GM19455 (cell line): Measurements from ENCODE around the gene HOXD9.

Source experiments
- ATAC-seq: cut with Tn5 transposase; IDR thresholded peaks from one replicate; pipeline ENCODE4 v1.9.1; 2021; ENCODE audit not compliant: unreplicated experiment

Gene HOXD9

GRCh38 chr2:176164611-176165369 lies 42.3 kb downstream of the HOXD9 start:
- no peak for ATAC-seq

GRCh38 chr2:176165370-176166050 lies 43.0 kb downstream of the HOXD9 start:
- ATAC-seq = no peak

GRCh38 chr2:176166272-176166671 lies 43.8 kb downstream of the HOXD9 start:
- no peak for ATAC-seq

DNA sequence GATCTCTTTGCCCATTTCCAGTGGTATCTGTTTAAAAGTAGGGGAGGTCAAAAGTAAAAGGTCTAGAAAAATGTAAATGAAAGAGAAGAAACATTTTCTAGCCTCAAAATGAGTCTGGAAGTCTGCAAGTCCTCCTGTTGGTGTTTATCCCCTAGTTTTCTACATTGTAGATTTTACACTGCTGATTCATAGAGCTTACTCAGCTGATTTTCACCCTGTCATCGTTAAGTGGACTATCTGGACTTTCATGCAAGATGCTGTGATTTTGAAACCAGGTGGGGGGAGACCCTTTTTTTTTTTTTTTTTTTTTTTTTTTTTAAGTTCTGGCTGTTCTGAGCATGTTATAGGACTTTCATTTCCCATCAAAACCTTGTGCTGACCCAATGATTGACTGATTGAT lies 44.9 kb downstream of the HOXD9 start:
- ATAC-seq = no peak

DNA sequence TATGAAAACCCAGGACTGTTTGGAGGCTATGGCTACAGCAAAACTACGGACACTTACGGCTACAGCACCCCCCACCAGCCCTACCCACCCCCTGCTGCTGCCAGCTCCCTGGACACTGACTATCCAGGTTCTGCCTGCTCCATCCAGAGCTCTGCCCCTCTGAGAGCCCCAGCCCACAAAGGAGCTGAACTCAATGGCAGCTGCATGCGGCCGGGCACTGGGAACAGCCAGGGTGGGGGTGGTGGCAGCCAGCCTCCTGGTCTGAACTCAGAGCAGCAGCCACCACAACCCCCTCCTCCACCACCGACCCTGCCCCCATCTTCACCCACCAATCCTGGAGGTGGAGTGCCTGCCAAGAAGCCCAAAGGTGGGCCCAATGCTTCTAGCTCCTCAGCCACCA lies 46.7 kb downstream of the HOXD9 start:
- ATAC-seq = no peak

- no peak for ATAC-seq
Measured at GRCh38 chr2:176169711-176170110, 47.2 kb downstream of the HOXD9 start.

GRCh38 chr2:176170602-176171305 lies 48.2 kb downstream of the HOXD9 start:
- no peak for ATAC-seq

GRCh38 chr2:176171351-176172006 lies 49.0 kb downstream of the HOXD9 start:
- no peak for ATAC-seq

- ATAC-seq = no peak
Measured at GRCh38 chr2:176172007-176172894, 49.7 kb downstream of the HOXD9 start.

- no peak for ATAC-seq
Measured at GRCh38 chr2:176172895-176173566, 50.5 kb downstream of the HOXD9 start.

- no peak for ATAC-seq
Measured at GRCh38 chr2:176173567-176174381, 51.3 kb downstream of the HOXD9 start.

DNA sequence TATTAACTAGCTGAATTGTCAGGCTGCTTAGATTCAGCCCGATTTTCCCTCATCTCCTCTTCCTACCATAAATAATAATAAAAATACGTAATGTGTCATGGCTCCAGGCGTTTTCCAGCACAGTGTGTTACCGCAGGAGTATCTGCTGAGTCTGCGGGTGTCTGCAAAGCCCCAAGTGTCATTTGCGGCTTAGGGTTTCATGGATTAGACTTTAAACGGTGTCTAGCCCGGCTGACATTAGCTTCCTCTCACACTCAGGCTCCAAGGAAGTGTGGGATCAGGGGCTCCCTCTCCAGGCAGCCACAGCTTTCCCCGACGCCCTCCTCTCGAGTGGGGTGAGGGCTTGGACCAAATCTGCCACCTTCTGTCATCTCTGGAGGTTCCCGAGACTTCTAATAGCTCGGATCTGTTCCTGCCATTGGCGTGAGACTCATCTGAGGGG lies 51.9 kb downstream of the HOXD9 start:
- no peak for ATAC-seq
